WTC11 (cell line): ENCODE data around the gene NDUFV3.

Experiments
- ATF1 ChIP-seq: sonication (generic); formaldehyde crosslinking; IDR thresholded peaks from 2 replicates; pipeline ENCODE4 v1.8.1; 2023; ENCODE audit warnings: mild to moderate bottlenecking, moderate library complexity, missing genetic modification reagents
- FOXP1 ChIP-seq: sonication (generic); formaldehyde crosslinking; IDR thresholded peaks from 2 replicates; pipeline ENCODE4 v1.8.0; 2022; ENCODE audit warnings: missing genetic modification reagents, mild to moderate bottlenecking, moderate library complexity, borderline replicate concordance
- IRF1 ChIP-seq: sonication (generic); formaldehyde crosslinking; IDR thresholded peaks from 2 replicates; pipeline ENCODE4 v1.8.0; 2023; ENCODE audit warnings: missing genetic modification reagents
- KAT7 ChIP-seq: sonication (generic); formaldehyde crosslinking; IDR thresholded peaks from 2 replicates; pipeline ENCODE4 v1.8.1; 2023; ENCODE audit warnings: missing genetic modification reagents, mild to moderate bottlenecking, borderline replicate concordance
- ZNF416 ChIP-seq: fragments of 250-450 bp; sonication (Bioruptor Pico); IDR thresholded peaks from 2 replicates; pipeline ENCODE4 v1.9.0; 2021; ENCODE audit warnings: mild to moderate bottlenecking, inconsistent platforms
- ZNF423 ChIP-seq: fragments of 250-450 bp; sonication (Bioruptor Pico); IDR thresholded peaks from 2 replicates; pipeline ENCODE4 v2.1.2; 2022; ENCODE audit warnings: mild to moderate bottlenecking, moderate library complexity
- TF ChIP-seq, protein P1 (sequence below): fragments of 200-600 bp; IDR thresholded peaks from 2 replicates; pipeline ENCODE4 v1.8.0; 2022; ENCODE audit warnings: antibody characterized with exemption
- TF ChIP-seq, protein P2 (sequence below): sonication (generic); formaldehyde crosslinking; IDR thresholded peaks from 2 replicates; pipeline ENCODE4 v1.8.1; 2023; ENCODE audit warnings: mild to moderate bottlenecking, missing genetic modification reagents
- TF ChIP-seq, protein P3 (sequence below): sonication (generic); formaldehyde crosslinking; IDR thresholded peaks from 2 replicates; pipeline ENCODE4 v1.8.0; 2022; ENCODE audit warnings: mild to moderate bottlenecking, missing genetic modification reagents
- TF ChIP-seq, protein P4 (sequence below): sonication (generic); formaldehyde crosslinking; IDR thresholded peaks from 2 replicates; pipeline ENCODE4 v1.8.1; 2022; ENCODE audit warnings: mild to moderate bottlenecking, moderate library complexity, missing genetic modification reagents

GRCh38 chr21:42878993-42879787, 13.9 kb upstream of the NDUFV3 start, which contains the start of gene WDR4:
- no peak for TF ChIP-seq ZNF423 (CRISPR knock-in tag)
- TF ChIP-seq, protein P1, sequence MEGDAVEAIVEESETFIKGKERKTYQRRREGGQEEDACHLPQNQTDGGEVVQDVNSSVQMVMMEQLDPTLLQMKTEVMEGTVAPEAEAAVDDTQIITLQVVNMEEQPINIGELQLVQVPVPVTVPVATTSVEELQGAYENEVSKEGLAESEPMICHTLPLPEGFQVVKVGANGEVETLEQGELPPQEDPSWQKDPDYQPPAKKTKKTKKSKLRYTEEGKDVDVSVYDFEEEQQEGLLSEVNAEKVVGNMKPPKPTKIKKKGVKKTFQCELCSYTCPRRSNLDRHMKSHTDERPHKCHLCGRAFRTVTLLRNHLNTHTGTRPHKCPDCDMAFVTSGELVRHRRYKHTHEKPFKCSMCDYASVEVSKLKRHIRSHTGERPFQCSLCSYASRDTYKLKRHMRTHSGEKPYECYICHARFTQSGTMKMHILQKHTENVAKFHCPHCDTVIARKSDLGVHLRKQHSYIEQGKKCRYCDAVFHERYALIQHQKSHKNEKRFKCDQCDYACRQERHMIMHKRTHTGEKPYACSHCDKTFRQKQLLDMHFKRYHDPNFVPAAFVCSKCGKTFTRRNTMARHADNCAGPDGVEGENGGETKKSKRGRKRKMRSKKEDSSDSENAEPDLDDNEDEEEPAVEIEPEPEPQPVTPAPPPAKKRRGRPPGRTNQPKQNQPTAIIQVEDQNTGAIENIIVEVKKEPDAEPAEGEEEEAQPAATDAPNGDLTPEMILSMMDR, result no peak
- TF ChIP-seq, protein P2, sequence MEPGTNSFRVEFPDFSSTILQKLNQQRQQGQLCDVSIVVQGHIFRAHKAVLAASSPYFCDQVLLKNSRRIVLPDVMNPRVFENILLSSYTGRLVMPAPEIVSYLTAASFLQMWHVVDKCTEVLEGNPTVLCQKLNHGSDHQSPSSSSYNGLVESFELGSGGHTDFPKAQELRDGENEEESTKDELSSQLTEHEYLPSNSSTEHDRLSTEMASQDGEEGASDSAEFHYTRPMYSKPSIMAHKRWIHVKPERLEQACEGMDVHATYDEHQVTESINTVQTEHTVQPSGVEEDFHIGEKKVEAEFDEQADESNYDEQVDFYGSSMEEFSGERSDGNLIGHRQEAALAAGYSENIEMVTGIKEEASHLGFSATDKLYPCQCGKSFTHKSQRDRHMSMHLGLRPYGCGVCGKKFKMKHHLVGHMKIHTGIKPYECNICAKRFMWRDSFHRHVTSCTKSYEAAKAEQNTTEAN, result peak; percentile 66; the same call in 1 of the 2 replicates
- TF ChIP-seq FOXP1 (CRISPR knock-in tag), result peak; percentile 88
- 0 out of 2 replicates have a peak, but pooled peaks have one; percentile 21 for TF ChIP-seq KAT7 (CRISPR knock-in tag)
- peak; percentile 92 for TF ChIP-seq ZNF416 (CRISPR knock-in tag)
- TF ChIP-seq, protein P3, sequence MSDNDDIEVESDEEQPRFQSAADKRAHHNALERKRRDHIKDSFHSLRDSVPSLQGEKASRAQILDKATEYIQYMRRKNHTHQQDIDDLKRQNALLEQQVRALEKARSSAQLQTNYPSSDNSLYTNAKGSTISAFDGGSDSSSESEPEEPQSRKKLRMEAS (CRISPR knock-in tag), result peak; percentile 97
- no peak for TF ChIP-seq IRF1
- peak; percentile 77; the same call in 1 of the 2 replicates for TF ChIP-seq ATF1 (CRISPR knock-in tag)
- TF ChIP-seq, protein P4, sequence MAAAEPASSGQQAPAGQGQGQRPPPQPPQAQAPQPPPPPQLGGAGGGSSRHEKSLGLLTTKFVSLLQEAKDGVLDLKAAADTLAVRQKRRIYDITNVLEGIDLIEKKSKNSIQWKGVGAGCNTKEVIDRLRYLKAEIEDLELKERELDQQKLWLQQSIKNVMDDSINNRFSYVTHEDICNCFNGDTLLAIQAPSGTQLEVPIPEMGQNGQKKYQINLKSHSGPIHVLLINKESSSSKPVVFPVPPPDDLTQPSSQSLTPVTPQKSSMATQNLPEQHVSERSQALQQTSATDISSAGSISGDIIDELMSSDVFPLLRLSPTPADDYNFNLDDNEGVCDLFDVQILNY (CRISPR knock-in tag), result peak; percentile 62; the same call in 1 of the 2 replicates
